ENCODE data around the gene EFL1. TPM values are rescaled to one million over a fixed set of nuclear protein-coding genes. Genes with fewer than 3 reads are reported as not detected.
"Not testable (repeated sequence)": the region's sequence is repeated elsewhere in the genome, so short reads cannot be mapped to it uniquely, and the experiment has no call there.

The EFL1 gene
- polyA plus RNA-seq, 3 donors = 19.3 to 22.4 (median 22.0) TPM

DNA sequence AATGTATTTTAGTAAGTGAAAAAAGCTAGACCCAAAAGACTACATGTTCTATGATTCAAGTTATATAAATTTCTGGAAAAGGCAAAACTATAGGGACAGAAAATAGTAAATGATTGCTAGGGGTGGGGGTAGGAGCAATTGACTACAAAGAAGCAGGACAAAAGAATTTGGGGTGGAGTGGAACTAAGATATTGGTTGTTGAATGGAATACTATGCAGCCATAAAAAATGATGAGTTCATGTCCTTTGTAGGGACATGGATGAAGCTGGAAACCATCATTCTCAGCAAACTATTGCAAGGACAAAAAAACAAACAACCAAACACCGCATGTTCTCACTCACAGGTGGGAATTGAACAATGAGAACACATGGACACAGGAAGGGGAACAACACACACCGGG is 25.7 kb upstream of the EFL1 start:
- DNase-seq (ENCODE audit: extremely low read depth in 1 of 11, low read depth in 9 of 11, low spot score in 4 of 11) = not testable (repeated sequence)

DNA sequence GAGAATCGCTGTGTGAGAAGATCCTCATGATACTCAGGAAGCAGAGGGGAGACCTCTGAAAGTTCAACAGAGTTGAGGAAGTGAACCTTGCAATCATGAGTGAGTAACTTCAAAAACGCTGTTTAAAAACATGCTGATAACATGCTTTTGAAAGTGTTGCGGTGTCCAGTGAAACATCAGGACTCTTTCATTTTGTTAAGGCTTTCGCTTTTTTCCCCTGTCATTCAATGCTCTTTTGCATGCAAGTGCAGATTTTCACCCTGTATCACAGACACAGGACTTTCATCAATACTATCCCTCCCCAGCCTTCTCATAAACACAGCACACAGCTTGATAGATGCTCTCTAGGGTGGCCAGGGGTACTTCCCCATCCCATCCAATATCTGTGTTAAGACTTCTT is 23.9 kb upstream of the EFL1 start:
- DNase-seq (ENCODE audit: extremely low read depth in 1 of 11, low read depth in 9 of 11, low spot score in 4 of 11) = not testable (repeated sequence)

DNA sequence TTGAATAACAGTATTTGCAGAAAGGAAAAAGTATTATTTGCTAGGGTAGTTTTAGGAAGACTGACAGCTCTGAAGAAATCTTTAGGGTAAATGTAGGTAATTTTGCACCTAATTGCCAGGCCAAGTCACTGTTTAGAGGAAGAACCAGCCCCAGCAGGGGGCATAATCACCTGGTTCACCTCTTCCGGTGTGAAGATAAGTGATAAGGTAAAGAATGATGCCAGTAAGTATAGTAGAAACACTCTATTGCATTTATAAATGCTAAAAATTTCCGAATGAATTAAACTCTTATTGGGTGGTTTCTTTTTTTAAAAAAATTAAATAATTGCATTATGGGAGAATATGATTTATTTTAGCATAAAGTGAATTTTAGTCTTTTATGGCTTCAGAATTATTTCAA is 21.8 kb upstream of the EFL1 start:
- DNase-seq (ENCODE audit: extremely low read depth in 1 of 11, low read depth in 9 of 11, low spot score in 4 of 11) = not testable (repeated sequence)

DNA sequence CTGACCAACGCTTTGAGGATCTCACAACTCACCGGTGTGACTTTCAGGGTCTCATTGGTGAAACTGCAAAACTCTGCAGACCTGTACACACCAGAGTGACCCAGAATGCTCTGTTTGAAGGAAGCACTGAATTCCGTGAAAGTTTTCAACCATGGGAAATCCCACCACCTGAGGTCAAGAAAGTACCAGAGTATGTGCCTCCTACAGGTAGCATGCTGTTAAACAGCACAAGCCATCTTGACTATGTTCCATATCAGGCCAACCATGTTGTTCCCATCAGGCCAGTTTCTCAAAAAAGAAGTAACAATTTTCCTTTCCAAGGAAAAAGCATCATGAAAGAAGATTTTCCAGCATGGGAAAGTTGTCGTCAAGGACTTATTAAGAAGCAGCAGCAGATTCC is 19.9 kb upstream of the EFL1 start:
- not testable (repeated sequence) for DNase-seq (ENCODE audit: extremely low read depth in 1 of 11, low read depth in 9 of 11, low spot score in 4 of 11)

DNA sequence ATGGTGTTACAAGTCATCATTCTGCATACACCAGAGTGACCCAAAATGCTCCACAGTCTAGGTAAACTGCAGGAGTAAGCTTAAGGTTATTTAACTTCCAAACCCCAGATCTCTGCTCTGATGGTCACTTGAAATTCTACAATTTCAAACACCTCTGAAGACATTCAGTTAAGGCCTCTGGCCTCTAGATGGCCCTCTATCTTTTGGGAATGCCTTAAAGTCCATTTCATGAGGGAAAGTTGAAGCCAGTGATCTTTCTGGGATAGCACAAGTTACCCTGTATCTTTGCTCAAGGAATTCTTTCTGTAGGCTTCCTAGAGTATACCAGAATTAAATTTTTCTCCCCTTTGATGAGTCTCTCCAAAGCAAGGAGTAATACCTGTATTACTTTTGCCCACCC is 18.7 kb upstream of the EFL1 start:
- DNase-seq (ENCODE audit: extremely low read depth in 1 of 11, low read depth in 9 of 11, low spot score in 4 of 11) = not testable (repeated sequence)

DNA sequence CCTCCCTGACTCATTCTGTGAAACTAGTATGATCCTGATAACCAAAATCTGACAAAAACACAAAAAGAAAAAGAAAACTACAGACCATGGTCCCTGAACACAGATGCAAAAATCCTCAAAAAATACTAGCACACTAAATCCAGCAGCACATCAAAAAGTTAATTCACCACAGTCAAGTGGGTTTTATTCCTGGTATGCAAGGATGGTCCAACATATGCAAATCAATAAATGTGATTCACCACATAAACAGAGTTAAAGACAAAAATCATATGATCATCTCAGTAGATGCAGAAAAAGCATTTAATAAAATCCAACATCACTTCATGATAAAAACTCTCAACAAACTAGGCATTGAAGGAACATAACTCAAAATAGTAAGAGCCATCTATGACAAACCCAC is 12.9 kb upstream of the EFL1 start:
- DNase-seq (ENCODE audit: extremely low read depth in 1 of 11, low read depth in 9 of 11, low spot score in 4 of 11) = no peak

DNA sequence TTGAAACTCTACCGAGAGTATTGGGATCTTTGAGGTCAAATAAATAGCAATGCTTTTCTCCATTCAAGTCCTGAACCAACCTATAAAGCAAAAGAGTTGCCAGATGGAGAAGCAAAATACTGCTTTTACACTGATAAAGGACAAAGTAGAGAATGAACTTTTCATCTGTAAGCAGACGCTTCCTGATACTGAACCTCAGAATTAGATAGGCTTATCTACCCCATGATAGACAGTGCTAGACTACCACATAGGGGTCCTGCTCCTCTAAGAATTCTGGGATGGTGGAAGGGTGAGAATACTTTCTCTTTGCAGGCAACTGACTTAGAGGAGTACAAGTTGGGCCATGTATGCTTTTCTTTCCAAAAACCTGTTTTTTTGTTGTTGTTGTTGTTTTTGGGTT is 9.6 kb upstream of the EFL1 start:
- no peak for DNase-seq (ENCODE audit: extremely low read depth in 1 of 11, low read depth in 9 of 11, low spot score in 4 of 11)

DNA sequence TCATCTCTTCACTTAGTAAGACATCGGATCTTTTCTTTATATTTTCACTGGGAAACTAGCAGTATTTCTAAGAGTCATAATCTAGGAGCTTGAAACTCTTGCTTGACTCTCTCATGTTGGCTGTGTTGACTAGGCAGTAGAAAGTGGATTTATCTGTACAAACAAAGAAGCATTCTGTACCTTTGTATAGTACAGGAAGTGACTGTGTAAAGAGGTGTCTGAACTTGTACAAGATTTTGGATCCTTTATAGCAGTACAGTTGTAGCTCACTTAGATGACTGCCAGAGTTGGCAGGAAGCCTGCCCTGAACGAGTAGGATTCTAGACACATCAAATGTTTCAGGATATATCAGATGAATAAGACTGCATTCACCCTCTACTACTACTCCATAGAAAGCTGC is 5.9 kb upstream of the EFL1 start:
- not testable (repeated sequence) for DNase-seq (ENCODE audit: extremely low read depth in 1 of 11, low read depth in 9 of 11, low spot score in 4 of 11)

DNA sequence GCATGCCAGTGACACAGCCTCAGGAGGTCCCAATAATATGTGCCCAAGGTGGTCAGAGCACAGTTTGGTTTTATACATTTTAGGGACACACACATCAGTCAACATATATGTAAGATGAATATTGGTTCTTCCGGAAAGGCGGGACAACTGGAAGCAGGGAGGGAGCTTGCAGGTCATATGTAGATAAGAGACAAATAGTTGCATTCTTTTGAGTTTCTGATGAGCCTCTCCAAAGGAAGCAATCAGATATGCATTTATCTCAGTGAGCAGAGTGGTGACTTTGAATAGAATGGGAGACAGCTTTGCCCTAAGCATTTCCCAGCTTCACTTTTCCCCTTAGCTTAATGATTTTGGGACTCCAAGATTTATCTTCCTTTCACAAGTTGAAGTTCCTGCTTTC is 4.6 kb upstream of the EFL1 start:
- not testable (repeated sequence) for DNase-seq (ENCODE audit: extremely low read depth in 1 of 11, low read depth in 9 of 11, low spot score in 4 of 11)

DNA sequence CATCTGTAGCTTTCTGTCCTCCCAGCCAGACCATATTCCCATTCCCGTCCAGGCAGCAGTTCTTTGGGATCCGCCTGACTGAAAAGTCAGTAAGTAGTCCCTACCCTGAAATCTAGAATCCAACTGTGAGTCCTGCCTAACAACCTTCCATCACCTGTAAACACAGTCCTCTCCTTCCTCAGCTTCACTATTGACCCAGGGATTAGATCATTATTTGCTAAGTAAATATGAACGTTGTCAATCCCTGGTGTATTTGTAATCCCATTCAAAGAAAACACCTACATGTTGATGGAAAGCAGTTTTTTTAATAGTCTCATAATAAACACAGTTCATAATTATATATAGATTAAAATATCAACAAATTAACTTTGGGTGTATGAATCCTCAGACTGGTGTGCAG is 816 bp upstream of the EFL1 start:
- DNase-seq (ENCODE audit: extremely low read depth in 1 of 11, low read depth in 9 of 11, low spot score in 4 of 11) = no peak

DNA sequence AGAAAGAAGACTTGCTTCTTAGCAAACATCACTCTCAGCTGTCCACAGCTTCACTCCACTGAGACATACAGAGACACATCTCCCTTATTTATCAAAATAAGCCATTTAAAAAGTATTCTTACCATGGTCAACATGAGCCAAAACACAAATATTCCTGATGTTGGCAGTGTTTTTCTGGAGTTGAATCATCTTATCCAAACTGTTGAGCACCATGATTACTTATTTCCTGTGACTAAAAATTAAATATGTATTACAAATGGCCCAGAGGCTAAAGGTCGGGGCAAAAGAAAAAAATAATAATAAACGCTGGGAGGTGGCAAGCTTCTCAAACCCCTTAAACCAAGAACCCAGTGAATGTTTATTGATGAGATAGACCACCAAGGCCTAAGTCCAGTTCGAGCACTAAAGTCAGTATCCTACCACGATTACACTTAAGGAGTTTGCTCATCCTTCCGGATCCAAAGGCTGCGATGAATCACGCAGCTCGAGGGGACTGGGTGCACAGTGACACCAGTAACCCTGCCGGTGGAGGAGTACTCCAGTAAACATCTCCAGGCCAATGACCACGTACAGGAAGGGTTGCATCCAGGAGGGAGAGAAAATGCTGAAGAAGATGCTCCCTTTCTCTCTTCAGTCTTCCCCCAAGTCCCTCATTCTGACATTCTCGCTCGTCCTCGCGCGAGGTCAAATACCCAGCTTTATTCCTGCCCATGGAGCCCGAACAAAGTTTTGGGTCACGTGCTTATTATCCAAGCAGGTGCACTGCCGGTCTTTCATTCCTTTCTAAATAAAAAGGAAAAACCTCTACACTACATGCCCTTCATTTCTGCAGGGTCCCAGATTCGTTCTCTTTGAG is 740 bp downstream of the EFL1 start:
- peak in 2 of 11 donors; percentile 13 to 15 for DNase-seq (ENCODE audit: extremely low read depth in 1 of 11, low read depth in 9 of 11, low spot score in 4 of 11)

DNA sequence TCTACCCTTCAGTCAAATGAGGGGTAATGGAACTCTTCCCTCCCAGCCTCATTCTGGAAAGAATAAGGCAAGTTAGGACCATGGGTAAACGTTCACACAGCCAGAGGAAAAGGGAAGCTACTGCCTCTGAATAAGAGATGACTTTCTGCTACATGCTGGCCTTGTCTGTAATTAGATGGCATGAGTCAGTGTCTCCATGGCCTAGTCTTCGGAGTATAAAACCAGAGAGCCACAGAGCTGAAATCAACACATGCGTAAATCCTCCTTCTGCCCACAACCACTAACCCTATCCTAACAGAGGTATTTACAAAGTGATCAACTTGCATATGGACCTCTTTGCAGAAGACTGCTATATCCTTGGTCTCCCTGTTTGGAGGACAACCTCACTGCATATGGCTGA is 14.3 kb downstream of the EFL1 start:
- DNase-seq (ENCODE audit: extremely low read depth in 1 of 11, low read depth in 9 of 11, low spot score in 4 of 11) = not testable (repeated sequence)

DNA sequence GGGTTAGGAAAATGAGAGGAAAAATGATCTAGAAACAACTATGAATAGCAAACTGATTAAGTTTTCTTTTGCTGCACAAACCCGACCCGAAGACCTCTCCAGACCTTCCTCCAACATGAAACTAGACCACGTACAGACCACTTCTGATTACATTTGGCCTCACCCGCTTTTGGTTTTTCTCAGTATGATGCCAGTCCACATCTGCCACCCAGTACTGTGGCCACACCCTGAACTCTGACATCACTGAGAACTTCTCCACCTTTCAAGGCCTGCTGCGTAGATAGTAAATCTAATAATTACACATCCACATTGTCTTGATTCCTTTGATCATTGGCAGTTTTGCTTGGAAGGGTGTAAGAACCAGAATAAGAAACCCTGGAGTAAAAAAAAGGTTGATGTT is 16.6 kb downstream of the EFL1 start:
- not testable (repeated sequence) for DNase-seq (ENCODE audit: extremely low read depth in 1 of 11, low read depth in 9 of 11, low spot score in 4 of 11)

DNA sequence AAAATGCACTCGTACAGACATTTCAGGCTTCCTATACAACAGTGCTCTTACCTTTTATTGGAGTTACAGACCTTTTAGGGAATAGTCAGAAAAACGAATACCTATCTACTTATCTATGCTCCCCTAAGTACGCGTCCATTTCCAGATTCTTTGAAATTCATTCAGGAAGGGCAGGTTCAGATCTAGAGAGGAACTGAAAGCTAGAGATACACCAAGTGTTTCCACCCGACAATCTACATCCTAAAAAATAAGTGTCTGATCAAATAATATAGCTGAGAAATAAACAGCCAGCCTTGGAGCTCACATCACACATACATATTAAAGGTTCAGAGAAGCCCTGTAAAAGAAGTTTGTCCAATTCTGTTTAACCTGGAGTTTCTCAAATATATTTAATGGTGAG is 18.9 kb downstream of the EFL1 start:
- DNase-seq (ENCODE audit: extremely low read depth in 1 of 11, low read depth in 9 of 11, low spot score in 4 of 11) = not testable (repeated sequence)

DNA sequence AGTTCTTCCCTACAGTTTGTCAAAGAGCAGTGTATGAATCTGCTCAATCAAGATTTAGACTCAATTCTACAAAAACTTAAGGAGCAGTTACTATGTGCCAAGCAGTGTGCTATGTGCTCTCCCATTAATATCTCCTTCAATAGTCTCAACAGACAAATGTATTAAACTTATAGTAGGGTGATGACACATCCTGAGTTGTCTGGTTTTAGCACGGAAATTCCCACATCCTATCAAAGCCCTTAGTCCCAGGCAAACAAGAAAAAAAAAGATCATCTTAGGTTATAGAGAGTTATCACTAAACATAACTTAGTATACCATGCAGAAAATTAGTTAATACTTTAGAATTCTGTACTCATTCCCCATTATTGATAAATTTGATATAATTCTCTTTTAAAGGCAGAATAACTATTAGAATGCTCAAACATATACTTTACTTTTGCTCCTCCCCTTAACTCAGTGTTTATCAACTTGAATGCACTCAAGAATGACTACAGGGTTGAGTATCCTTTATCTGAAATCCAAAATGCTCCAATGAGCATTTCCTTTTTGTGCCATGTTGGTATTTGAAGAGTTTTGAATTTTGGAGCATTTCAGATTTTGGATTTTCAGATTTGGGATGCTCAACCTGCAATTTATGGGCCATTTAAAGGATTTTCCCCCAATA is 20.6 kb downstream of the EFL1 start:
- DNase-seq (ENCODE audit: extremely low read depth in 1 of 11, low read depth in 9 of 11, low spot score in 4 of 11) = not testable (repeated sequence)

DNA sequence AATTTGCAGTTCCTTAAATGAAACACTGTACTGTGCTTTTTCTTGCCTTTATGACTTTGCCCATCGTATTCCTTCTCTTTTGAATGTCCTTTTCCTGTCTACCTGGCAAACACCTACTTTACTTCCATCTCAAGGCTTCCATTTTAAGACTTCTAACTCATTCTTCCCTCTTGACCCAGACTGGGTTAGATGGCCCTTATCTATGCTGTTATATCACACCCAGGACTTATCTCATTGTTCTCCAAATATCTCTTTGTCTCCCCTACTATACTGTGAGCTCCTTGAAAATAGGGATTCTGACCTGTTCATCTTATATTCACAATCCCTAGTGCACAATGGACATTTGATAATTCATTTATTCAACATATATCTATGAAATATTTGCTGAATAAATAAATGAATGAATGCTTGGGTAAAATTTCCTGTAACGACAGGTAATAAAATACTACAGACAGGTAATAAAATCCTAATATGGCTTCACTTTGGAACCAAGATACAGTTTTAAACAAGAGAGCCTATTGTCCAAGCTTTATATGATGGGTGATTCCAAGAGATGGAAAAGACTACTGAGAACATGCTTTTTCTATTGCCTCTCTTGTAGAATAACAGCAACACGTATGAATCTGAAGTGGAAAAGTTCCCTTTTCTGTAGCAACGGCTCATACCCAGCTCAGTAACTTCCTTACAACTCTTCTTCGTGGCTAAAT is 22.7 kb downstream of the EFL1 start:
- no peak for DNase-seq (ENCODE audit: extremely low read depth in 1 of 11, low read depth in 9 of 11, low spot score in 4 of 11)

DNA sequence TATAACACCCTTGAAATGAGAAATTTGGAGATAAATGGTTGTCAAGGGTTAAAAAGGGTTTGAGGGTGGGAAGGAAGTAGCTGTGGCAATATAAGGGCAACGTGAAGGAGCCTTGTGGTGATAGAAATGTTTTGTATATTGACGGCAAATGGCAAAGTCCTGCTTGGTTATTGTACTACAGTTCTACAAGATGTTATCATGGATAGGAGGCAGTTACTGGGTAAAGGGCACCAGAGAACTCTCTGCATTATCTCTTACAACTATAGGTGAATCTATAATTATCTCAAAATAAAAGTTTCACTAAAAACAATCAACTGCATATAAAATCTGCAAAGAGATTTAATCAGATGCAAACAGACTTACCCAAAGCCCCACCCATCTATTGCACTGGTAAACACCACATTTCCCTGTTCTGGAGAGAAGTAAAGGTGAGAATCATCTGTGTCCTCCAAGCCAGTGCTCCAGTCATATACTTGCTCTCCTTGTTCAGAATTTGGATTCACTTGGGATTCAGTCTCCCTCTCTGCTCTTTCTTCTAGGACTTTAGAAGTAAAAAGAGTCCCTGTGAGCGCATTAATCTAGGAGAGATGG is 24.5 kb downstream of the EFL1 start:
- DNase-seq (ENCODE audit: extremely low read depth in 1 of 11, low read depth in 9 of 11, low spot score in 4 of 11) = not testable (repeated sequence)

DNA sequence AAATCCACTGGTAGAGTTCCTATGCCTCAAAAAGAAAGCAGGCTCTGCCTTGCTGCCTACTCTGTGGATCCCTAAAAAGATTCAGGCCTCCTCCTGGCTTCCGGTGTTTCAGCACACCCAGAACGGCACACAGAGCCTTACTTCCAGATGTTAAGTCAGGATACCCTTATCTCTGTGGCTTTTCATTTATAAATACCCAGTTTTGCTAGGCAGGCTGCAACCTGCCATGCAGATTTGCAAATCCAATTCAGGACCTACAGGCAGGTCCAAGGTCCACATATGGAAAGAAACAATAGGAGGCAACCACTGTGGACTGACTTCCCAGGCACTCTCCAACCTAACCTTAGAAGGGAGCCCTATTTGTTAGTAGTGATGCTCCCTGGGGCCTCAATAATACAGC is 30.7 kb downstream of the EFL1 start:
- no peak for DNase-seq (ENCODE audit: extremely low read depth in 1 of 11, low read depth in 9 of 11, low spot score in 4 of 11)

DNA sequence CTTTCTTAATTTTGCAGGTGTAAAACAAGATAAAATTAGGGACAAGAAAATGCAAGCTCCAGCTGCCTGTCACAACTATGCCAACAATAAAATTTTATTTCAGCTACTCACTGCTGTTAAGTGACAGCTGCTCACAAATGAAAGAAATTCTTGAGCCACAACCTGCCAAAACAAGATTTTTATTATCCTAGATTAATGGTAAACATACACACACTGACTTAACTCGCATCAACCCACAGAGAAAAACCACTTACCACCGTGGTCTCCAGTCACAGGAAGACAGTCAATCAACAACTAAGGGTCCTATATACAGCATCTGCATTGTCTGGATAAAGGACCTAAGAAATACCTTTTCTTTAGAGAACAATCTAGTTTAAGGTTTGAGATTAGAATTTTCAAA is 31.3 kb downstream of the EFL1 start:
- no peak for DNase-seq (ENCODE audit: extremely low read depth in 1 of 11, low read depth in 9 of 11, low spot score in 4 of 11)

DNA sequence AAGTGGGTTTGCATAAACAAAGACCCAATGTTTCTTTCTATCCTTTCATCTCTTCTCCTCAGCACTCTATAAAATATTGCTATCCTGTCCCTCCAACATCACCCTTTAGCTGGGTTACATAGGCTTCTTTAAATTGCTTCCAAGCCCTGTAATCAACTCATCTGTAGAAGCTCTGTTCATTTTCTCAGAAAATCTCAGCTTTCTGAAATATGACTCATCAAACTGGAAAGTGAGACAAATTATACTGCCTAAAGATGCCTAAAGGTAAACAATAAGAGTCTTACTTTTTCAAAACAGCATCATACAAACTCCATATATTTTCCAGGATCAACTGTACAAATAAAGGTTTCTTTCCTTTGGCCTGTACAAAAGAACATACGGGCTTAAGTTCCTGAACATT is 33.8 kb downstream of the EFL1 start:
- no peak for DNase-seq (ENCODE audit: extremely low read depth in 1 of 11, low read depth in 9 of 11, low spot score in 4 of 11)

Data from renal cortex interstitium (tissue), 11 donors.